ENCODE data around the gene FMO1.
A peak's percentile ranks its signal among the peaks of the same experiment; 100 is the strongest.
"Not testable (repeated sequence)": the region's sequence is repeated elsewhere in the genome, so short reads cannot be mapped to it uniquely, and the experiment has no call there.

FMO1 gene

GRCh38 chr1:171248302-171248701, at the start of gene FMO1:
Gene FMO1 (plus strand): TSS chr1:171248494. CDS start chr1:171258088, 9,594 bp downstream.
- Histone ChIP-seq H3K27ac (no peak within 1 kb of the TSS), H3K4me3 (no peak within 1 kb of the TSS)

- Histone ChIP-seq H3K27ac (no peak overlapping the region), H3K4me3 (no peak overlapping the region)
These were observed 44.0 kb upstream of the FMO1 start for GRCh38 chr1:171204296-171204695.

- no peak overlapping the region for H3K27ac ChIP-seq
These were observed 41.9 kb upstream of the FMO1 start for GRCh38 chr1:171206204-171206977.

GRCh38 chr1:171206978-171207355, 41.3 kb upstream of the FMO1 start:
- Histone ChIP-seq H3K27ac (no peak overlapping the region), H3K4me3 (no peak overlapping the region)

More at GRCh38 chr1:171206204-171206977, 41.9 kb upstream of the FMO1 start:
- H3K4me3 ChIP-seq, result no peak overlapping the region

GRCh38 chr1:171207377-171207776, 40.9 kb upstream of the FMO1 start:
- H3K27ac ChIP-seq, result no peak overlapping the region

GRCh38 chr1:171210355-171210754, 37.9 kb upstream of the FMO1 start:
- no peak overlapping the region for H3K4me3 ChIP-seq
- no peak overlapping the region for H3K27ac ChIP-seq

More at GRCh38 chr1:171207377-171207776, 40.9 kb upstream of the FMO1 start:
- H3K4me3 ChIP-seq, result no peak overlapping the region

- no peak overlapping the region for H3K27ac ChIP-seq
- no peak overlapping the region for H3K4me3 ChIP-seq
These were observed 35.5 kb upstream of the FMO1 start for GRCh38 chr1:171212607-171213351.

- H3K27ac ChIP-seq, result no peak overlapping the region
- H3K4me3 ChIP-seq, result no peak overlapping the region
These were observed 34.5 kb upstream of the FMO1 start for GRCh38 chr1:171213559-171214454.

- H3K4me3 ChIP-seq, result no peak overlapping the region
- peak overlapping the region in 2 of 21 experiments; percentile 8 to 86 for H3K27ac ChIP-seq
These were observed 30.4 kb upstream of the FMO1 start for GRCh38 chr1:171217658-171218443.

- no peak overlapping the region for H3K4me3 ChIP-seq
- H3K27ac ChIP-seq, result peak overlapping the region in 4 of 21 experiments; percentile 8 to 86 (median 72)
These were observed 29.6 kb upstream of the FMO1 start for GRCh38 chr1:171218661-171219060.

GRCh38 chr1:171219346-171220080, 28.8 kb upstream of the FMO1 start:
- peak overlapping the region in 10 of 21 experiments; percentile 8 to 83 (median 58) for H3K27ac ChIP-seq
- H3K4me3 ChIP-seq, result no peak overlapping the region

GRCh38 chr1:171220081-171220420, 28.2 kb upstream of the FMO1 start:
- H3K27ac ChIP-seq, result peak overlapping the region in 17 of 21 experiments; percentile 25 to 84 (median 64)
- no peak overlapping the region for H3K4me3 ChIP-seq

GRCh38 chr1:171220581-171221054, 27.7 kb upstream of the FMO1 start:
- Histone ChIP-seq H3K4me3 (no peak overlapping the region), H3K27ac (peak overlapping the region in 18 of 21 experiments; percentile 25 to 84 (median 64))

- Histone ChIP-seq H3K4me3 (no peak overlapping the region), H3K27ac (peak overlapping the region in 13 of 21 experiments; percentile 2 to 75 (median 34))
These were observed 26.4 kb upstream of the FMO1 start for GRCh38 chr1:171221665-171222591.

GRCh38 chr1:171222936-171223335, 25.4 kb upstream of the FMO1 start:
- Histone ChIP-seq H3K27ac (peak overlapping the region in 5 of 21 experiments; percentile 2 to 43 (median 34)), H3K4me3 (no peak overlapping the region)

- H3K4me3 ChIP-seq, result not testable (repeated sequence)
- peak overlapping the region in 3 of 21 experiments; percentile 21 to 54 (median 33) for H3K27ac ChIP-seq
These were observed 24.0 kb upstream of the FMO1 start for GRCh38 chr1:171224257-171224656.

- H3K4me3 ChIP-seq, result no peak overlapping the region
- H3K27ac ChIP-seq, result no peak overlapping the region
These were observed 21.4 kb upstream of the FMO1 start for GRCh38 chr1:171226747-171227370.
